NT2/D1 (cell line): ENCODE results near the gene KCNIP1.

Source experiments
- SUZ12 ChIP-seq: IDR thresholded peaks from 2 replicates; pipeline ENCODE4 v1.6.1; 2011; ENCODE audit not compliant: insufficient read length, insufficient read depth; ENCODE audit errors: extremely low read depth
- YY1 ChIP-seq: IDR thresholded peaks from 2 replicates; pipeline ENCODE4 v1.6.1; 2011; ENCODE audit not compliant: insufficient read length, insufficient read depth
- ZNF274 ChIP-seq: IDR thresholded peaks from 2 replicates; pipeline ENCODE4 v1.6.1; 2011; ENCODE audit warnings: mild to moderate bottlenecking, low read depth, low read length

DNA sequence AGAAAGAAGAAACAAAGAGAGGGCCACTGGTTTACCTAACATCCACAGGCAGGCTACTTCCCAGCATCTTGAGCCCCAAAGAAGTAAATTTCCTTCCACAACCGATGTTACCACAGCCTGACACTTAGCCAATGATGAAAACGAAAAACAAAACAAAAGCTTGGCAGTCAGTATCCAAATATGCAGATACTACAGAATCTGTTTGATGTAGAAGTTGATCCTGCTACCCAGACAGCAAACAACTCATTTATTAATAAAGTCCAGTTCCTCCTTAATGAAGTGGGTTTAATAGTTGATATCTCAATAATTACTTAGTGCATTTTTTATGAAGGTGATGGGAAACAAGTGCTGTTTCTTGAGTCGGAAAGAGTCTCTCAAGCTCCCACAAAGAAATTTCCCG is 212.6 kb downstream of the KCNIP1 start:
- TF ChIP-seq SUZ12 (no peak), YY1 (no peak), ZNF274 (no peak)
